ENCODE measurements around the gene NOL4L. TPM values are rescaled to one million over a fixed set of nuclear protein-coding genes. Genes with fewer than 3 reads are reported as not detected.

Gene NOL4L
- total RNA-seq, 1 experiment from 2014 or later = 7.5 TPM

- no peak for DNase-seq (ENCODE audit: extremely low read depth, low read depth)
Observed at GRCh38 chr20:32577657-32578056, 7.5 kb downstream of the NOL4L start.

DNA sequence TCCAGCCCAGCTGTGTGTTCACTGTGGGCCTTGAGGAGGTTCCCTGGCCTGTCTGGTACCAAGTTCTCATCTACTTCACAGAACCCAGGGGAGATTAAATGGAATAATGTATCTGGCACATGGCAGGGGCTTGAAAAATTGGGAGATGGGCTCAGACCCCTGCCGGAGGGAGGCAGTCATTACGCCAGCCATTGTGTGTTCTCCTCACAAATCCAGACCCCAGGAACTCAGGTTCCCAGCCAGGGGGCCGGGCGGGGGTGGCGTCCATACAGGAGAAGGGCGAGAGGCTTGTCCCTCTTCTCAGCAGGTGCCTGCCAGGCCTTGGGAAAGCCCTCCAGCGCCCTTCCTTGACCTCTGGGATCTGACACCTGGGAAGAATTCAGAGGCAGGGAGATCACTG is 8.1 kb downstream of the NOL4L start:
- no peak for DNase-seq (ENCODE audit: extremely low read depth, low read depth)

- no peak for DNase-seq (ENCODE audit: extremely low read depth, low read depth)
Observed at GRCh38 chr20:32576560-32576959, 8.6 kb downstream of the NOL4L start.

DNA sequence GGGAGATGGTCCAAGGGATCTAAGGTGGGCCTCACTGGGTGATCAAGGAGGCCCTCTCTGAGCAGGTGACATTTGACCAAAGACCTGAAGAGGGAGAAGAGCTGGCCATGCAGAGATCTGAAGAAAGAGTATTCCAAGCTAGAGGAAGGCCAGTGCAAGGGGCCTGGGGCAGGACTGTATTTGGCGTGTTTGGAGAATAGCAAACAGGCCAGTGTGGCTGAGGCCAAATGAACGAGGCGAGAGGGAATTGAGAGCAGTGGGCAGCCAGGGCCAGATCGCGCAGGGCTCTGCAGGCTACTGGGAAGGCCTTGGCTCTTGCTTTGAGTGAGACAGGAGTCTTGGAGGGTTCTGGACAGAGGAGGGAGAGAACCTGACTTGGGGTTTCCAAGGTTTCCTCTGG is 9.3 kb downstream of the NOL4L start:
- no peak for DNase-seq (ENCODE audit: extremely low read depth, low read depth)

GRCh38 chr20:32575227-32575581 is 9.9 kb downstream of the NOL4L start:
- DNase-seq (ENCODE audit: extremely low read depth, low read depth) = no peak

- DNase-seq (ENCODE audit: extremely low read depth, low read depth) = peak; percentile 33
Observed at GRCh38 chr20:32574296-32575226, 10.6 kb downstream of the NOL4L start.

DNA sequence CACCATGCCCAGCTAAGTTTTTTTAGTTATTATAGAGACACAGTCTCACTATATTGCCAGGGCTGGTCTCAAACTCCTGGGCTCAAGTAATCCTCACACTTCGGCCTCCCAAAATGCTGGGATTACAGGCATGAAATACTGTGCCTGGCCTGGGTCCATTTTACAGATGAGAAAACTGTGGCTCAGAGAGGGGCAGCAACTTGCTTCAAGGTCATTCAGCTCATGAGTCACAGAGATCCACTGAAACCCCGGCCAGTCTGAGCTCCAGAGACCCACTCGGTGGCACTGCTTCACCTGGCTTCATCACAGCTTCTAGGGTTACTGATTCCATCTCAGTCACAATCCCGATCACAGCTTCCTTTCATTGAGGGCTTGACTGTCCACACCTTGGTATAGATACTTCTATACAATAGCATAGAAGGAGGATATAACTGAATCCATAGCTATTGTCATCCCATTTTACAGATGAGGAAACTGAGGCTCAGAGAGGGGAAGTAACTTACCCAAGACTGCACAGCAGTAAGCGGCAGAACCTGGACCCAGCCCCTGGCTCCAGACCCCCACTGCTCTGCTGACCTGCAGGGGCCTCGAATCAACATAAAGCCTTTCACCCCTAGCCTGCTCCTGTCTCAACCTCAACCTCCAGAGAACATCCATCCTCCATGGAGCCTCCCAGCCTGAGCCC is 11.8 kb downstream of the NOL4L start:
- no peak for DNase-seq (ENCODE audit: extremely low read depth, low read depth)

GRCh38 chr20:32572271-32572968 is 12.7 kb downstream of the NOL4L start:
- DNase-seq (ENCODE audit: extremely low read depth, low read depth) = no peak

DNA sequence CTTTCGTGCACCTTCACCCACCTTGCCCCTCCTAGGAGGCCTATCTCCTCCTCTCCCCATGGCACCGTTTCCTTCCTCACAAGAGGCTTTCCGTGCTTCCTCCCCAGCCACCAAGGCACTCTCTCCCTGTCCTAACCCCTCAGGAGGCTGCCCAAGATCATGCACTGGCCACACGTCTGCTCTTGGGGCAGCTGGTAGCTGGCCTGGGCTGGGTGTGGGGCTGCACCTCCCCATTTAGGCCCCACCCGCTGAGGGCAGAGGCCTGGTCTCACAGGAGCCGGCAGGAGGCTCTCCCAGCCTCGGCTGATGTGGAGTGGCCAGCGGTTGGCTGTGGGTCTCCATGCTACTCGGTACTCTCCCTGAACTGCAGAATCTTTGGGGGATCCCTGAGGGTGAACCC is 13.6 kb downstream of the NOL4L start:
- no peak for DNase-seq (ENCODE audit: extremely low read depth, low read depth)

DNA sequence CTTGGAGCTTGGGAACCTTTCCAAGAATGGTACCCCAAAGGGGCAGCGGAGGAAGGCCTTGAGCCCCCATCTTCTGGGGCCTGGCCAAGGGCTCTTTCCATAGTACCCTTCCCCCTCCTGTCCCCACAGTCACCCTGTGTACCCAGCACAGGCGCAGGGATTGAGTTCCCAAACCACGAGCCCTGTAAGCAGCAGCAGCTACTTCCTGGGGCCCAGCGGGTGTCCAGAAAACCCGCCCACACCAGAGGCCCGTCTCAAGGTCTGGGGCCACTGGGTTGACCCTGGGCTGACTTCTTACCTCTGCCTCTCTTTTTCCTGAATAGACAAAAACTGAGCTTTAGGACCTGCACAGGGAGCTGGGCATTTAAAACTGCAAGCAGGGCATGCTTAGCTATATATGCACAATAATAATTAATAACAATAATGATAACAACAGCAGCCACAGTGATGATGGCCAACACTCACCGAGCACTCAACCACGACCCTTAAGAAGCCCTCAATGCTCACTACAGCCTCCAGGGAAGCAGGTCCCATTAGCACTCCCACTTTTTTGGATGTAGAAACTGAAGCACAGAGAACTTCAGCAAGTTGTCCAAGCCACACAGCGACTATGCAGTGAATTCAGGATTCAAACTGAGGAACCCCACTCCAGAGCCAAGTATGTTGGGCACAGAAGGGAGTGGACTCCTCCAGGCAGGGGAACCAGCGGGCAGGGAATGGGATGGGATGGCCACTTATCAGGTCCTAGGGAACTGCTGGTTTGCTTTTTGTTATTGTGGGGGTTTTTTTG is 14.5 kb downstream of the NOL4L start:
- DNase-seq (ENCODE audit: extremely low read depth, low read depth) = no peak

DNA sequence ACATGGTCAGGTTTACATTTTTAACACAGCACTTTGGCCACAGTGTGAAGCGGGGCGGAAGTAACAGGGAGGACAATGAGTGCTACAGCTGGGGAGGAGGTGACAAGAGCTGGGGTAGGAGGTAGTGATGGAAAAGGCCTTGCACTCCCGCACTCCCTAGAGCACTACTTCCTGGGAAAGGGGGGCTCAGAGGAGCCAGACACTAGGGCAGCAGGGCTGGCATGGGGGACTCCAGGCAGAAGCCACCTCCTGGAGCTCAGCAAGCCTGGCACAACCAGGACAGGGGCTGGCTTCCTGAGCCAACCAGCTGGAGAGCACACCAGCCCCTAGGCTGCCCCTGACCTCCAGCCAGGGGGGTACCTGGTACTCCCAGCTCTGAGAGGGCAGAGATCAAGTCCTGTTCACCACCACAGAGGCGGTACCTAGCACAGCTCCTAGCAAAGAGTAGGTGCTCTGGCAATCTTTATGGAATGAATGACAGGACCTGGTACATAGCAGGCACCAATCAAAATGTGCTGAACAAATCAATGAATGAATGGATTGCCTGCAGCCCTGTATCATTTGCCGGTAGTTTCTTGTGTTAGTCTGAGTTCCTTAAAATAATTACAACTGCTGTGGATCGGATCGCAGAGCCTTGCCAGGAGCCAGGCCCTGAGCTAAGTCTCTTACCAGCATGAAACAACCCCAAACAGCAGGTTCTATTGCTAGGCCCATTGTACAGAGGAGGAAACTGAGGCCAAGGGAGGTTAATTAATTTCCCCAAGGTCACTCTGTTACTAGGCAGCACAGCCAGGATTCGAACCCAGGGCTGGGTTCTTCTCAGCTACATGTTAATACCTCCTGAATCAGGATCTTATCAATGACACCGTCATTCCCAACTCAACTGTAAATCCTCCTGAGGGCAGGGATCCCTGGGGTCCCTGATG is 15.5 kb downstream of the NOL4L start:
- no peak for DNase-seq (ENCODE audit: extremely low read depth, low read depth)

- DNase-seq (ENCODE audit: extremely low read depth, low read depth) = no peak
Observed at GRCh38 chr20:32569018-32569379, 16.1 kb downstream of the NOL4L start.

DNA sequence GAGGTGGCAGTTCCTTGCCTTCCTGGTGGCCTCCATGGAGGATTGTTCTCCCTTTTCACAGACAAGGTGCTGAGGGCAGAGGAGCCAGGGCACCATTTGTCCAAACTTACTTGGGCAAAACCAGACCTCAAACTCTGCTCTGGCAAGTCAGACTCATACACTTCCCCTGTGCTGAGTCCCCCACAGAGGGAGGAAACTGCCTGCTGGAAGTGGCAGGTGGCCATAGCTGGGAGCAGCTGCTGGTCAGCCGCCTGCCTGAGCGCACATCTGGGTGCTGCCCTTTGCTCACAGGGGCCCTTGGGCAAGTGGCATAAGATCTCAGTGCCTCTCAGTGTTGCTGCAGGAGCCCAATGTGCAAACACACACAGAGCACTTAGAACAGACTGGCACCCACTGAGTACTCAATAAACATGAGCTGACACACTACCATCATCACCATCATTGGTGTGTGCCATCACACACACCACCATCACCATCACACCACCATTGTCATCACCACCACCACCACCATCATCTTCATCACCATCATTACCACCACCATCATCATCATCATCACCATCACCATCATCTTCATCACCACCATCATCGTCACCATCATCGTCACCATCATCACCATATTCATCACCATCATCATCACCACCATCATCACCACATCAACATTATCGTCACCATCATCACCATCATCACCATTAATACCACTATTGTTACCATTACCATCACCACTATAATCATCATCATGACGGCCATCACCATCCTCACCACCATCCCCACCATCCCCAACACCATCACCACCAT is 17.6 kb downstream of the NOL4L start:
- DNase-seq (ENCODE audit: extremely low read depth, low read depth) = no peak

- no peak for DNase-seq (ENCODE audit: extremely low read depth, low read depth)
Observed at GRCh38 chr20:32566379-32567374, 18.5 kb downstream of the NOL4L start.

DNA sequence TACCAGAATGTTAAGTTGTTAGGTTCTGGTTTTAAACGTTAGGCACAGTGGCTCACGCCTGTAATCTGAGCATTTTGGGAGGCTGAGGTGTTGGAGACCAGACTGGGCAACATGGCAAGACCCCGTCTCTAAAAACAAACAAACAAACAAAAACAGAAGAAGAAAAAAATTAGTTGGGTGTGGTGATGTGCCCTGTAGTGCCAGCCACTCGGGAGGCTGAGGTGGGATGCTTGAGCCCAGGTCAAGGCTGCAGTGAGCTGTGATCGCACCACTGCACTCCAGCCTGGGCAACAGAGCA is 19.4 kb downstream of the NOL4L start:
- no peak for DNase-seq (ENCODE audit: extremely low read depth, low read depth)

DNA sequence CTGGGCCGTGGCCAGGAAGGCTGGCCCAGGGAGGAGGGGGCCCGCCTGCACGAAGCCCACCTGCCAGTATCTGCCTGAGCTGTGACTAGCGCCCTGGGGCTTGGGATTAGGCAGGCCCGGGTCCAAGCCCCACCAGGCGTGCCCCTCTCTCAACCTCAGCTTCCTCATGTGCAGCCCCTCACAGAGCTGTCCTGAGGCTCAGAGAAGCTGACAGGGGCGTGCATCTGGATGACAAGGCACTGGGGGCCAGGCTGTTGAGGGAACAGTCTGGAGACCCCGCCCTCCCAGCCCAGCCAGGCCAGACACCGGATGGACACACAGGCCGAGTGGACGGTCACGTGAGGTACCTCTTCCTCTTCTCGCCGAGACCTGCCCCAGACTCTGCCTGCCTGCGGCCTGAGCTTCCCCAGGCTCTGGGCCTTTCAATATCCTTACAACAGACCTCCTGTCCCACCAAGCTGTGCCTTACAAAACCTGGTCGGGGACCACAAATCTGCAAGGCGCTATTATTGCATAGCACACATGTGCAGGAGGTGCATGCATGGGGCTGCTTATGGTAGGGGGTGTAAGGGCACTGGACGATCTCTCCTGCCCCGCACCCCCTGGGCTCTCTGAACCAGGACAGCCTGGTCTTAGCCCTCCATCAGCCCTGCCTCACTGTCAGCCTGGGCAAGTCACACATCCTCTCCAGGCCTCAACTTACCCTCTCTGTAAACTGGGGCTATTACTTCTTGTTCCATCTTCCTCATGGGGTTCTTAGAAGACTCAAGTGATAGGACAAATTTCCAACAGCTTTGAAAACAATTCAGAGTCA is 20.0 kb downstream of the NOL4L start:
- DNase-seq (ENCODE audit: extremely low read depth, low read depth) = no peak

DNA sequence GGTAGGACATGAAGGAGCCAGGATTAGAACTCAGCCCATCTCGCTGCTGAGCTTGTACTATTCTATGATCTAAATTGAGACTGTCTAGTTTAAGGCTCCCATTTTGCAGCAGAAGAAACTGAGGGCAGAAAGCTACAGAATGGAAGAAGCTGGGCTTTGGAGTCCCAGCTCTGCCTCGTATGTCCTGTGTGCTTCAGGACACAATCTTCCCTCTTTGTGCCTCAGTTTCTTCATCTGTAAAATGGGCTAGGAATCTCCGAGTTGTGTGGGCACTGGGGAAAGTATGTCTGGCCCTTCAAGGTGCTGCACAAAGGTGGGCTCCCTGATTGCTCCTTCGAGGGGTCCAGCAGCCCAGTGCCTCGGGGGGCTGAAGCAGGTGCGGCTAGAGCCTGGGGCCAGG is 20.7 kb downstream of the NOL4L start:
- DNase-seq (ENCODE audit: extremely low read depth, low read depth) = no peak

Measured in NCI-H460 (cell line).